ENCODE measurements around the gene SH2D4B.

DNA sequence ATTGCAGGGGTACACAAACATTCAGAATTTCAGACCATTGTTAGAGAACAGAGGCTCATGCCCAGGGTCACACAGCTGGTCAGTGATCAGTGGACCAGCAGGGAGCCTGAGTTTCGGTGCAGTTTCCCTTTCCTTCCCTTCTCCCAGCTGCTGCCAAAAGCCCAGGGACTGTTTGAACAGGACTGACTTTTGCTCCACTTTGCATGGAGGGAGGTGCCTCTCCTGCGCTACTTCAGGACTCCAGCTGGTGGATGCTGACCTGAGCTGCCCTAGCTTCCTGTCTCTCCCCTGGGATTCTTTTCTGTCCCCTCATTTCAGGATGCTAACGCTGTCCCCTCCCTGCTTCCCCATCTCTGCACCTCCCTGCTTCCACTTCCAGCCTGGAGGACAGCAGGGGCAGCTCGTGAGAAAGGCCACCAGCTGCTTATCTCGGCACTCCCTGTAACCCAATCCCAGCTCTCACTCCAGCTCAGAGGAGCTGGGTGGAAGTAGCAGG, 14.5 kb downstream of the SH2D4B start:
- TF ChIP-seq, protein P1, sequence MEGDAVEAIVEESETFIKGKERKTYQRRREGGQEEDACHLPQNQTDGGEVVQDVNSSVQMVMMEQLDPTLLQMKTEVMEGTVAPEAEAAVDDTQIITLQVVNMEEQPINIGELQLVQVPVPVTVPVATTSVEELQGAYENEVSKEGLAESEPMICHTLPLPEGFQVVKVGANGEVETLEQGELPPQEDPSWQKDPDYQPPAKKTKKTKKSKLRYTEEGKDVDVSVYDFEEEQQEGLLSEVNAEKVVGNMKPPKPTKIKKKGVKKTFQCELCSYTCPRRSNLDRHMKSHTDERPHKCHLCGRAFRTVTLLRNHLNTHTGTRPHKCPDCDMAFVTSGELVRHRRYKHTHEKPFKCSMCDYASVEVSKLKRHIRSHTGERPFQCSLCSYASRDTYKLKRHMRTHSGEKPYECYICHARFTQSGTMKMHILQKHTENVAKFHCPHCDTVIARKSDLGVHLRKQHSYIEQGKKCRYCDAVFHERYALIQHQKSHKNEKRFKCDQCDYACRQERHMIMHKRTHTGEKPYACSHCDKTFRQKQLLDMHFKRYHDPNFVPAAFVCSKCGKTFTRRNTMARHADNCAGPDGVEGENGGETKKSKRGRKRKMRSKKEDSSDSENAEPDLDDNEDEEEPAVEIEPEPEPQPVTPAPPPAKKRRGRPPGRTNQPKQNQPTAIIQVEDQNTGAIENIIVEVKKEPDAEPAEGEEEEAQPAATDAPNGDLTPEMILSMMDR (IDR thresholded peaks at IDR 0.05; ENCODE audit: low read length): no peak
- no peak for TF ChIP-seq EZH2 (IDR thresholded peaks at IDR 0.05; ENCODE audit: borderline replicate concordance, low read length)

Measured in OCI-LY1 (cell line).